Heart right ventricle (tissue), 16 donors: Measurements from ENCODE around the gene ANO1. TPM values are rescaled to one million over a fixed set of nuclear protein-coding genes. Genes with fewer than 3 reads are reported as not detected.

Experiments used
- ATAC-seq, 8 donors: fragments of 200-7000 bp; cut with Tn5 transposase; one replicate each; pipeline ENCODE4 v1.9.1; 2020; ENCODE audit warnings: mild to moderate bottlenecking in 8 of 8, moderate library complexity in 8 of 8, moderate number of reproducible peaks in 1 of 8
- DNase-seq, 2 donors: peaks; one replicate each; pipeline ENCODE4 v3.0.0-alpha.2; 2020
- H3K27ac ChIP-seq, 10 donors: fragments of 200-600 bp; sonication (generic) in 2 of 10; one replicate each; pipeline versions ENCODE4 v1.5.0 to v1.8.0; 2020 to 2022; ENCODE audit warnings: mild to moderate bottlenecking in 3 of 10
- H3K27me3 ChIP-seq, 7 donors: fragments of 200-600 bp; one replicate each; pipeline ENCODE4 v1.8.0; 2021 to 2022; ENCODE audit warnings: mild to moderate bottlenecking in 2 of 7
- H3K36me3 ChIP-seq, 9 donors: fragments of 200-600 bp; sonication (generic) in 1 of 9; one replicate each; pipeline versions ENCODE4 v1.5.0 to v1.8.0; 2020 to 2022; ENCODE audit warnings: mild to moderate bottlenecking in 2 of 9
- H3K4me1 ChIP-seq, 9 donors: fragments of 200-600 bp; sonication (generic) in 1 of 9; one replicate each; pipeline versions ENCODE4 v1.5.0 to v1.8.0; 2020 to 2022; ENCODE audit warnings: mild to moderate bottlenecking in 4 of 9
- H3K4me3 ChIP-seq, 10 donors: fragments of 200-600 bp; sonication (generic) in 2 of 10; one replicate each; pipeline versions ENCODE4 v1.5.0 to v1.8.0; 2020 to 2022; ENCODE audit warnings: mild to moderate bottlenecking in 7 of 10, moderate library complexity in 2 of 10
- H3K9me3 ChIP-seq, 11 donors: fragments of 200-600 bp in 10 of 11; sonication (generic) in 2 of 11; one replicate each; pipeline versions ENCODE4 v1.5.0 to v1.8.0; 2013 to 2022; ENCODE audit warnings: mild to moderate bottlenecking in 2 of 11, control low read depth in 1 of 11, moderate library complexity in 1 of 11
- WGBS, 2 donors: extraction: QIAGEN DNeasy Blood & Tissue Kit; methylation state at CpG; one replicate each; pipeline ENCODE4 v1.1.7; 2013; ENCODE audit warnings: inconsistent platforms in 1 of 2; 5-methylcytosine and 5-hydroxymethylcytosine counted together
- intact Hi-C, 10 donors: fragments of 100-400 bp; cut with DNase I; formaldehyde crosslinking; loops; one replicate each; pipeline versions ENCODE4 v1.11.1 to v1.14.2; 2022
- polyA plus RNA-seq, 2 donors: library from polyadenylated mRNA; stranded (reverse); fragments of 200-250 nt; gene quantifications; one replicate each; pipeline ENCODE4 v1.2.3, GENCODE V29; 2013
- total RNA-seq, 10 donors: library from RNA; stranded (reverse); fragmentation: NEBNext Ultra II Directional in 3 of 10; extraction: Animal tissue kit (Norgen Biotek cat#: 25700) in 3 of 10; gene quantifications; one replicate each; pipeline versions ENCODE4 v1.2.1 to v1.2.4, GENCODE V29; 2021 to 2023
- TF ChIP-seq, protein P1 (sequence below), 9 donors: fragments of 200-600 bp; sonication (generic) in 2 of 9; IDR thresholded peaks; one replicate each; pipeline versions ENCODE4 v1.5.0 to v1.8.0; 2021 to 2022; ENCODE audit warnings: antibody characterized with exemption in 9 of 9, mild to moderate bottlenecking in 5 of 9, moderate library complexity in 1 of 9
- donor health status: Arrhythmogenic right ventricular cardiomyopathy.
- donor health status: ischemic (EF 13 %, LVEDD 7.1; RV severe dilation, severe dysfunction).
- donor health status: healthy with polysubstance abuse.
- donor health status: DM: no; HTN: yes; CAD: no.
- donor health status: DM: no; HTN: no; CAD: no.
- donor health status: ischemic (EF 25% LVEDD 6.9; RV normal size, moderate dysfunction).
- donor health status: ischemic (EF 25% LVEDD 5.7; RV mildly dilated, moderate dysfunction).
- donor health status: healthy.
- donor health status: DM: yes; HTN: yes; CAD: no.
- donor health status: Ischemic cardiomyopathy.
- donor health status: ischemic (EF 35%, LVEDD 5.7; RV mildly dilated, moderate dysfunction).
- donor health status: nonischemic (EF 11% LVEDD 7.7; RV severe dilation, severe dysfunction).
- donor health status: DM: yes; HTN: yes; CAD: no.
- donor health status: PGD.
- donor health status: ischemic (EF 29% LVEDD 5.4; RV normal size, mild dysfunction).
- donor health status: nonischemic (EF 23%, LVEDD 6.1; RV moderate dilation, normal function).

The ANO1 gene
- total and polyA plus RNA-seq, 12 donors = 6.6 to 13.8 (median 9.7) TPM

DNA sequence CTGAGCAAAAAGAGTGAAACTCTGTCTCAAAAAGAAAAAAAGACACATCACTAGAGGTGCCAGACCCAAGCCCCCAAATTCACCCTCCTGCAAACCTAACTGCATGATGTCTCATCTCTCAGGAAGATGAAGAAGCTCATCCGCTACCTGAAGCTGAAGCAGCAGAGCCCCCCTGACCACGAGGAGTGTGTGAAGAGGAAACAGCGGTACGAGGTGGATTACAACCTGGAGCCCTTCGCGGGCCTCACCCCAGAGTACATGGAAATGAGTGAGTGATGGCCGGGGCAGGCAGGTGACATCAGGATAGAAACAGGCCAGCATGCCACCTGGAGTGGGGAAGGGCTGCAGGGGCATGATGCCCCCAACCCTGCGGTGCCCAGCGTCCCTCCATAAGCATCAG is 89.0 kb downstream of the ANO1 start:
- H3K36me3 ChIP-seq = peaks cover 0 to 84% (median 0%) of the 10 kb centered on the region in 9 donors
- WGBS, 2 donors = 88 to 90% methylated on average over 9 of the region's 9 CpGs
- intact Hi-C loops = no loop called here

DNA sequence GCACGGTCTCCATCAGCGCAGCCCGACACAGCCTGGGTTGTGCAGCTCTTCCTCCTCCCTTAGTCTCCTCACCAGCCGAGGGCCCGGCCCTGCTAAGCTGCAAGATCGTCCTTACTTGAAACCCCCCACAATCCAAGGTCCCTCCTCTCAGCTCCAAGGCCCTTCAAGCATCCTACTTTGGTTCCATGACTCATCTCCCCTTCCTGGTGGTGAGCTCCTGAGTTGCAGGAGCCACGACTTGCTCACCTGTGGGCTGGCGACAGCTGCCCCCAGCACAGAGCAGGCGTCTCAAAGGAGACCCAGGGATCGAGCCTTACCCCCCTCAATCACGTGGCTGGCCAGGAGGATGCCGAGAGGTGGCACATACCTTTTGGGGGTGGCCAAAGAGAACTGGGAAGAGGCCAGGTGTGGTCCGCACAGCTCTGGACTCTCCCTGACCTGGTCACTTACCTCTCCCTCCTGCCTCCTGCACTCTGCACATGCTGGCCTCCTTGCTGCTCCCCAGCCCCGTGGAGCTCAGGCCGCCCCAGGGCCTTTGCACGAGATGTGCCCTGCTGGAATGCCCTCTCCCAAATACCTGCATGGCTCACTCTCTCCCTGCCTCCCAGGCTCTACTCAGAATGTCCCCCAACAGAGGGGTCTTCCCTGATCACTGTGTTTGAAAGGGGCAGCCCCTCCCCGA is 89.7 kb downstream of the ANO1 start:
- Histone ChIP-seq H3K4me3 (no peak overlapping the region), H3K9me3 (no peaks in the 10 kb centered on the region), H3K36me3 (peaks cover 0 to 80% (median 0%) of the 10 kb centered on the region in 9 donors), H3K4me1 (no peaks in the 10 kb centered on the region), H3K27ac (no peak overlapping the region), H3K27me3 (peaks cover 0 to 7% (median 0%) of the 10 kb centered on the region in 7 donors)
- ATAC-seq (no peak), DNase-seq (no peak)
- TF ChIP-seq, protein P1, sequence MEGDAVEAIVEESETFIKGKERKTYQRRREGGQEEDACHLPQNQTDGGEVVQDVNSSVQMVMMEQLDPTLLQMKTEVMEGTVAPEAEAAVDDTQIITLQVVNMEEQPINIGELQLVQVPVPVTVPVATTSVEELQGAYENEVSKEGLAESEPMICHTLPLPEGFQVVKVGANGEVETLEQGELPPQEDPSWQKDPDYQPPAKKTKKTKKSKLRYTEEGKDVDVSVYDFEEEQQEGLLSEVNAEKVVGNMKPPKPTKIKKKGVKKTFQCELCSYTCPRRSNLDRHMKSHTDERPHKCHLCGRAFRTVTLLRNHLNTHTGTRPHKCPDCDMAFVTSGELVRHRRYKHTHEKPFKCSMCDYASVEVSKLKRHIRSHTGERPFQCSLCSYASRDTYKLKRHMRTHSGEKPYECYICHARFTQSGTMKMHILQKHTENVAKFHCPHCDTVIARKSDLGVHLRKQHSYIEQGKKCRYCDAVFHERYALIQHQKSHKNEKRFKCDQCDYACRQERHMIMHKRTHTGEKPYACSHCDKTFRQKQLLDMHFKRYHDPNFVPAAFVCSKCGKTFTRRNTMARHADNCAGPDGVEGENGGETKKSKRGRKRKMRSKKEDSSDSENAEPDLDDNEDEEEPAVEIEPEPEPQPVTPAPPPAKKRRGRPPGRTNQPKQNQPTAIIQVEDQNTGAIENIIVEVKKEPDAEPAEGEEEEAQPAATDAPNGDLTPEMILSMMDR (IDR thresholded peaks at IDR 0.05) = no peak
- intact Hi-C loops = no loop called here
- WGBS, 2 donors = 88 to 94% methylated on average over 17 of the region's 17 CpGs

More for the DNA sequence above, 89.0 kb downstream of the ANO1 start:
- H3K4me1 ChIP-seq = no peaks in the 10 kb centered on the region
- no peak overlapping the region for H3K4me3 ChIP-seq
- H3K9me3 ChIP-seq = no peaks in the 10 kb centered on the region
- no peak overlapping the region for H3K27ac ChIP-seq
- TF ChIP-seq, protein P1 (IDR thresholded peaks at IDR 0.05) = no peak
- peak in 1 of 8 donors; percentile 14 for ATAC-seq
- DNase-seq = no peak
- peaks cover 0 to 7% (median 0%) of the 10 kb centered on the region in 7 donors for H3K27me3 ChIP-seq

- Histone ChIP-seq H3K36me3 (peaks cover 0 to 80% (median 0%) of the 10 kb centered on the region in 9 donors), H3K27ac (no peak overlapping the region), H3K9me3 (no peaks in the 10 kb centered on the region), H3K4me1 (no peaks in the 10 kb centered on the region), H3K4me3 (no peak overlapping the region), H3K27me3 (peaks cover 0 to 7% (median 0%) of the 10 kb centered on the region in 7 donors)
- TF ChIP-seq, protein P1 (IDR thresholded peaks at IDR 0.05) = no peak
- DNase-seq = no peak
- intact Hi-C loops = no loop called here
- no peak for ATAC-seq
- 91 to 94% methylated on average over 6 of the region's 6 CpGs for WGBS, 2 donors
These were observed 90.3 kb downstream of the ANO1 start for GRCh38 chr11:70168405-70168754.

- Histone ChIP-seq H3K27ac (no peak overlapping the region), H3K4me1 (no peaks in the 10 kb centered on the region), H3K36me3 (peaks cover 0 to 76% (median 0%) of the 10 kb centered on the region in 9 donors), H3K9me3 (no peaks in the 10 kb centered on the region), H3K4me3 (no peak overlapping the region), H3K27me3 (peaks cover 0 to 7% (median 0%) of the 10 kb centered on the region in 7 donors)
- 66 to 72% methylated on average over 11 of the region's 11 CpGs for WGBS, 2 donors
- TF ChIP-seq, protein P1 (IDR thresholded peaks at IDR 0.05) = no peak
- intact Hi-C loops = no loop called here
- DNase-seq = no peak
- no peak for ATAC-seq
These were observed 91.0 kb downstream of the ANO1 start for GRCh38 chr11:70169127-70169526.
